Duodenal mucosa (tissue), 2 donors: Measurements from ENCODE around the gene MT1E.
A peak's percentile ranks its signal among the peaks of the same experiment; 100 is the strongest.

ENCODE experiments used
- H3K27ac ChIP-seq: one replicate; pipeline ENCODE4 v1.7.0; 2013; ENCODE audit warnings: low read depth, low read length
- H3K27me3 ChIP-seq, 2 donors: one replicate each; pipeline ENCODE4 v1.7.0; 2013; ENCODE audit warnings: low read length in 2 of 2, control low read depth in 1 of 2; ENCODE audit not compliant: insufficient read depth in 2 of 2, control insufficient read depth in 1 of 2
- H3K36me3 ChIP-seq, 2 donors: one replicate each; pipeline ENCODE4 v1.7.0; 2013; ENCODE audit warnings: low read length in 2 of 2, control low read depth in 1 of 2; ENCODE audit not compliant: insufficient read depth in 2 of 2, control insufficient read depth in 1 of 2
- H3K4me1 ChIP-seq, 2 donors: one replicate each; pipeline ENCODE4 v1.7.0; 2013; ENCODE audit warnings: low read length in 2 of 2, control low read depth in 1 of 2; ENCODE audit not compliant: insufficient read depth in 2 of 2, control insufficient read depth in 1 of 2
- H3K4me3 ChIP-seq, 2 donors: one replicate each; pipeline ENCODE4 v1.7.0; 2013; ENCODE audit warnings: low read length in 2 of 2, low read depth in 1 of 2
- H3K9ac ChIP-seq, 2 donors: one replicate each; pipeline ENCODE4 v1.7.0; 2013; ENCODE audit warnings: low read length in 2 of 2, low read depth in 1 of 2
- H3K9me3 ChIP-seq, 2 donors: one replicate each; pipeline ENCODE4 v1.7.0; 2013; ENCODE audit warnings: low read length in 2 of 2, control low read depth in 1 of 2; ENCODE audit not compliant: control insufficient read depth in 1 of 2

MT1E gene

GRCh38 chr16:56591377-56592060 lies 34.1 kb upstream of the MT1E start:
- Histone ChIP-seq H3K36me3 (no peaks in the 10 kb centered on the region), H3K27me3 (peaks cover 9 to 26% of the 10 kb centered on the region in 2 donors), H3K4me1 (peaks cover 11 to 15% of the 10 kb centered on the region in 2 donors), H3K9me3 (no peaks in the 10 kb centered on the region), H3K9ac (no peak overlapping the region), H3K27ac (no peak overlapping the region), H3K4me3 (no peak overlapping the region)

GRCh38 chr16:56593573-56594291 lies 31.8 kb upstream of the MT1E start:
- H3K27ac ChIP-seq = no peak overlapping the region

GRCh38 chr16:56594292-56594619 lies 31.3 kb upstream of the MT1E start:
- Histone ChIP-seq H3K9me3 (no peaks in the 10 kb centered on the region), H3K27me3 (peaks cover 3 to 14% of the 10 kb centered on the region in 2 donors), H3K9ac (no peak overlapping the region), H3K4me3 (no peak overlapping the region), H3K4me1 (peaks cover 11% of the 10 kb centered on the region in 2 donors), H3K27ac (no peak overlapping the region), H3K36me3 (no peaks in the 10 kb centered on the region)

More at GRCh38 chr16:56593573-56594291, 31.8 kb upstream of the MT1E start:
- peaks cover 11 to 15% of the 10 kb centered on the region in 2 donors for H3K4me1 ChIP-seq
- peaks cover 7 to 18% of the 10 kb centered on the region in 2 donors for H3K27me3 ChIP-seq
- H3K9me3 ChIP-seq = no peaks in the 10 kb centered on the region
- H3K36me3 ChIP-seq = no peaks in the 10 kb centered on the region
- H3K4me3 ChIP-seq = no peak overlapping the region
- no peak overlapping the region for H3K9ac ChIP-seq

GRCh38 chr16:56600398-56600999 lies 25.1 kb upstream of the MT1E start:
- H3K36me3 ChIP-seq = no peaks in the 10 kb centered on the region
- H3K27me3 ChIP-seq = no peaks in the 10 kb centered on the region
- H3K27ac ChIP-seq = no peak overlapping the region
- no peaks in the 10 kb centered on the region for H3K4me1 ChIP-seq
- no peak overlapping the region for H3K4me3 ChIP-seq
- H3K9me3 ChIP-seq = no peaks in the 10 kb centered on the region
- H3K9ac ChIP-seq = no peak overlapping the region

GRCh38 chr16:56601325-56601724 lies 24.3 kb upstream of the MT1E start:
- H3K27me3 ChIP-seq = no peaks in the 10 kb centered on the region
- no peak overlapping the region for H3K27ac ChIP-seq
- no peaks in the 10 kb centered on the region for H3K36me3 ChIP-seq
- no peak overlapping the region for H3K9ac ChIP-seq
- H3K4me3 ChIP-seq = no peak overlapping the region
- peaks cover 0 to 4% of the 10 kb centered on the region in 2 donors for H3K4me1 ChIP-seq
- H3K9me3 ChIP-seq = no peaks in the 10 kb centered on the region

- peaks cover 13 to 18% of the 10 kb centered on the region in 2 donors for H3K4me1 ChIP-seq
- no peaks in the 10 kb centered on the region for H3K9me3 ChIP-seq
- H3K9ac ChIP-seq = no peak overlapping the region
- no peak overlapping the region for H3K27ac ChIP-seq
- no peaks in the 10 kb centered on the region for H3K36me3 ChIP-seq
- H3K4me3 ChIP-seq = no peak overlapping the region
- H3K27me3 ChIP-seq = no peaks in the 10 kb centered on the region
Observed at GRCh38 chr16:56603589-56603988, 22.0 kb upstream of the MT1E start.

GRCh38 chr16:56604966-56605365 lies 20.6 kb upstream of the MT1E start:
- no peaks in the 10 kb centered on the region for H3K27me3 ChIP-seq
- H3K4me1 ChIP-seq = peaks cover 13 to 26% of the 10 kb centered on the region in 2 donors
- no peak overlapping the region for H3K27ac ChIP-seq
- H3K36me3 ChIP-seq = no peaks in the 10 kb centered on the region
- H3K4me3 ChIP-seq = no peak overlapping the region
- no peaks in the 10 kb centered on the region for H3K9me3 ChIP-seq
- H3K9ac ChIP-seq = no peak overlapping the region

- Histone ChIP-seq H3K4me1 (peaks cover 13 to 31% of the 10 kb centered on the region in 2 donors), H3K36me3 (no peaks in the 10 kb centered on the region), H3K9ac (no peak overlapping the region), H3K4me3 (no peak overlapping the region), H3K27me3 (no peaks in the 10 kb centered on the region), H3K27ac (peak overlapping the region; percentile 90), H3K9me3 (no peaks in the 10 kb centered on the region)
Observed at GRCh38 chr16:56605475-56605874, 20.1 kb upstream of the MT1E start.

- H3K27ac ChIP-seq = peak overlapping the region; percentile 90
- no peaks in the 10 kb centered on the region for H3K36me3 ChIP-seq
- peaks cover 13 to 37% of the 10 kb centered on the region in 2 donors for H3K4me1 ChIP-seq
- H3K9me3 ChIP-seq = no peaks in the 10 kb centered on the region
- no peak overlapping the region for H3K4me3 ChIP-seq
- no peaks in the 10 kb centered on the region for H3K27me3 ChIP-seq
- no peak overlapping the region for H3K9ac ChIP-seq
Observed at GRCh38 chr16:56606071-56606475, 19.5 kb upstream of the MT1E start.

- H3K9ac ChIP-seq = no peak overlapping the region
- H3K4me1 ChIP-seq = peaks cover 18 to 42% of the 10 kb centered on the region in 2 donors
- H3K27ac ChIP-seq = peak overlapping the region; percentile 90
- H3K27me3 ChIP-seq = no peaks in the 10 kb centered on the region
- no peak overlapping the region for H3K4me3 ChIP-seq
- H3K36me3 ChIP-seq = no peaks in the 10 kb centered on the region
- H3K9me3 ChIP-seq = no peaks in the 10 kb centered on the region
Observed at GRCh38 chr16:56606476-56607108, 19.0 kb upstream of the MT1E start.
